ENCODE data around the gene IGFLR1.

- no peak for TF ChIP-seq CTCF (IDR thresholded peaks at IDR 0.05)
- TF ChIP-seq POLR2A (IDR thresholded peaks at IDR 0.05) = no peak
Measured at GRCh38 chr19:35740108-35740422, 2.2 kb downstream of the IGFLR1 start.
